Measurements from ENCODE around the gene PFKFB4.
A peak's percentile ranks its signal among the peaks of the same experiment; 100 is the strongest.

Gene PFKFB4

GRCh38 chr3:48472673-48472922 lies 84.0 kb downstream of the PFKFB4 start:
- peak overlapping the region; percentile 76 for H3K4me3 ChIP-seq (replicated peaks; ENCODE audit: insufficient read depth, low read length)
- DNase-seq (ENCODE audit: low read depth in 1 of 2, low spot score in 1 of 2): no peak
- TF ChIP-seq SPI1 (IDR thresholded peaks at IDR 0.05; ENCODE audit: borderline replicate concordance, low read depth) (no peak), POLR2AphosphoS5 (IDR thresholded peaks at IDR 0.05; ENCODE audit: low read depth) (no peak), REST (IDR thresholded peaks at IDR 0.05; ENCODE audit: insufficient replicate concordance, low read depth) (peak; percentile 21), GABPA (IDR thresholded peaks at IDR 0.05; ENCODE audit: low read depth) (no peak)
- TF ChIP-seq, protein P1, sequence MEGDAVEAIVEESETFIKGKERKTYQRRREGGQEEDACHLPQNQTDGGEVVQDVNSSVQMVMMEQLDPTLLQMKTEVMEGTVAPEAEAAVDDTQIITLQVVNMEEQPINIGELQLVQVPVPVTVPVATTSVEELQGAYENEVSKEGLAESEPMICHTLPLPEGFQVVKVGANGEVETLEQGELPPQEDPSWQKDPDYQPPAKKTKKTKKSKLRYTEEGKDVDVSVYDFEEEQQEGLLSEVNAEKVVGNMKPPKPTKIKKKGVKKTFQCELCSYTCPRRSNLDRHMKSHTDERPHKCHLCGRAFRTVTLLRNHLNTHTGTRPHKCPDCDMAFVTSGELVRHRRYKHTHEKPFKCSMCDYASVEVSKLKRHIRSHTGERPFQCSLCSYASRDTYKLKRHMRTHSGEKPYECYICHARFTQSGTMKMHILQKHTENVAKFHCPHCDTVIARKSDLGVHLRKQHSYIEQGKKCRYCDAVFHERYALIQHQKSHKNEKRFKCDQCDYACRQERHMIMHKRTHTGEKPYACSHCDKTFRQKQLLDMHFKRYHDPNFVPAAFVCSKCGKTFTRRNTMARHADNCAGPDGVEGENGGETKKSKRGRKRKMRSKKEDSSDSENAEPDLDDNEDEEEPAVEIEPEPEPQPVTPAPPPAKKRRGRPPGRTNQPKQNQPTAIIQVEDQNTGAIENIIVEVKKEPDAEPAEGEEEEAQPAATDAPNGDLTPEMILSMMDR (IDR thresholded peaks at IDR 0.05; ENCODE audit: insufficient read depth, low read length): no peak
- H3K27ac ChIP-seq (replicated peaks): peak overlapping the region; percentile 82
- no peaks in the 10 kb centered on the region for H3K27me3 ChIP-seq (ENCODE audit: insufficient read depth, poor library complexity, severe bottlenecking)

DNA sequence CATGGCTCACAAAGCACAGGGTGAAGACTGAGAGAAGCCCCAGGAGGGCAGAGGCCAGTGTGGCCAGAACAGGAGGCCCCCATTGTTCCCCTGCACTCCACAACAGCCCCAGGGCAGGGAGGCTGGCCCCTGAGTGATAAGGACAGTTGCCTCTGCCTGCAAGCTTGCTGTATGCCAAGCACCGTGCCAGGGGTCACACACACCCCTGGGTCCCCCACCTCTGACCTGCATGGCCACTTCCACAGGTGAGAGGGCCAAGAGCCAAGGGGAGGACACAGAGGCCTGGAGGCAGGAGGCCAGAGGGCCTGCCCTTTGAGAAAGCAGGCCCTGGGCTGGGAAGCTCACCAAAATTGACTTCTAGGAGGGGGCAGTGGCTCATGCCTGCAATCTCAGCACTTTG lies 86.3 kb downstream of the PFKFB4 start:
- Histone ChIP-seq H3K4me3 (replicated peaks; ENCODE audit: insufficient read depth, low read length) (no peak overlapping the region), H3K27me3 (ENCODE audit: insufficient read depth, poor library complexity, severe bottlenecking) (no peaks in the 10 kb centered on the region), H3K27ac (replicated peaks) (peak overlapping the region; percentile 22; the same call in 1 of the 2 replicates)
- TF ChIP-seq POLR2AphosphoS5 (IDR thresholded peaks at IDR 0.05; ENCODE audit: low read depth) (no peak), SPI1 (IDR thresholded peaks at IDR 0.05; ENCODE audit: borderline replicate concordance, low read depth) (no peak), REST (IDR thresholded peaks at IDR 0.05; ENCODE audit: insufficient replicate concordance, low read depth) (no peak), GABPA (IDR thresholded peaks at IDR 0.05; ENCODE audit: low read depth) (no peak)
- TF ChIP-seq, protein P1 (IDR thresholded peaks at IDR 0.05; ENCODE audit: insufficient read depth, low read length): no peak
- DNase-seq (ENCODE audit: low read depth in 1 of 2, low spot score in 1 of 2): no peak

DNA sequence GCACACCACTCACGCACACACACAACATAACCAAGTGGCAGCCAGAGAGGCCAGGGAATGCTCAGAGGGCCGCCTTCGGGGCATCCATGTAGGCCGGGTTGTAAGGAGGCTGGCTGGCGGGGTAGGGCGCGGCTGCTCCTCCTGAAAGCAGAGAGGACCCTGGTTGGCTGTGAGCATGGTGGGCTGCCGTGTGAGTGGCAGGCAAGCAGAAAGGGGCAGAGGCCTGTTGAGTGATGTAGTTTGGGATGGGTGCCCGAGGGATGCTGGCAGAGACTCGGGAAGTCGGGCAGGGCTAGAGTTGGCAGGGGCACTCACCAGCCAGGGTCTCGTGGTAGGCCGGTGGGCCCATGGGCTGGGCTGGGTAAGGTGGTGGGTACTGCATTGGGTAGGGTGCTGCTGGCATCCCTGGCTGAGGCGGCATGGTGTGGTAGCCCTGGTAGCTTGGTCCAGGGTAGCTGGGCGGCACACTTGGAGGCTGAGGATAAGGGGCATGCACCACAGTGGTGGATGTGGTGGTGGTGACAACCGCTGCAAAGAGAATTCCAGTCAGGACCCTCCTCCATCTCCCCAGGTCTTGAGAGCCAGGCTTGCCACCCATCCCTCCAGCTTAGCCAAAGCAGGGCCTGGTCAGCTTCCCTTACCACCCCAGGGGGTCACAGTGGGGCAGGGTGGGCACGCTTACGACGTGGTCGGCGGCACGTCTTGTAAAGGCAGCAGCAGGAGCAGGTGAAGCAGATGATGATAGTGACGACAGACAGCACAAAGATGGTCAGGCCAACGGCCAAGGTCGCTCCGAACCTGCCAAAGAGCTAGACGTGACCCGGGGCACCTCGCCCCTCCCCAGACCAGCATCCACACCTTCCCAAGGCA lies 87.3 kb downstream of the PFKFB4 start:
- H3K27me3 ChIP-seq (ENCODE audit: insufficient read depth, poor library complexity, severe bottlenecking): no peaks in the 10 kb centered on the region
- TF ChIP-seq POLR2AphosphoS5 (IDR thresholded peaks at IDR 0.05; ENCODE audit: low read depth) (no peak), SPI1 (IDR thresholded peaks at IDR 0.05; ENCODE audit: borderline replicate concordance, low read depth) (no peak), REST (IDR thresholded peaks at IDR 0.05; ENCODE audit: insufficient replicate concordance, low read depth) (no peak), GABPA (IDR thresholded peaks at IDR 0.05; ENCODE audit: low read depth) (no peak)
- TF ChIP-seq, protein P1 (IDR thresholded peaks at IDR 0.05; ENCODE audit: insufficient read depth, low read length): no peak
- no peak overlapping the region for H3K27ac ChIP-seq (replicated peaks)
- no peak for DNase-seq (ENCODE audit: low read depth in 1 of 2, low spot score in 1 of 2)
- H3K4me3 ChIP-seq (replicated peaks; ENCODE audit: insufficient read depth, low read length): no peak overlapping the region
